GM06990 (cell line): ENCODE data around the gene TENM3.

Experiments used
- DNase-seq: peaks from one replicate; pipeline ENCODE4 v3.0.0-alpha.2; 2011; ENCODE audit not compliant: insufficient read length; ENCODE audit errors: extremely low read depth
- H3K27me3 ChIP-seq: replicated peaks from 2 replicates; pipeline ENCODE4 v1.6.0; 2011; ENCODE audit warnings: low read length; ENCODE audit not compliant: control insufficient read depth, insufficient read depth
- H3K36me3 ChIP-seq: 2 replicates; pipeline ENCODE4 v1.5.1; 2011; ENCODE audit warnings: low read length; ENCODE audit not compliant: control insufficient read depth, insufficient read depth
- H3K4me3 ChIP-seq: replicated peaks from 2 replicates; pipeline ENCODE4 v1.5.1; 2011; ENCODE audit warnings: low read depth, mild to moderate bottlenecking, control low read depth, low read length
- TF ChIP-seq, protein P1 (sequence below): IDR thresholded peaks from 2 replicates; pipeline ENCODE4 v1.5.1; 2011; ENCODE audit warnings: low read length, control low read depth, mild to moderate bottlenecking, inconsistent platforms; ENCODE audit not compliant: insufficient read depth, poor library complexity, severe bottlenecking

Gene TENM3

DNA sequence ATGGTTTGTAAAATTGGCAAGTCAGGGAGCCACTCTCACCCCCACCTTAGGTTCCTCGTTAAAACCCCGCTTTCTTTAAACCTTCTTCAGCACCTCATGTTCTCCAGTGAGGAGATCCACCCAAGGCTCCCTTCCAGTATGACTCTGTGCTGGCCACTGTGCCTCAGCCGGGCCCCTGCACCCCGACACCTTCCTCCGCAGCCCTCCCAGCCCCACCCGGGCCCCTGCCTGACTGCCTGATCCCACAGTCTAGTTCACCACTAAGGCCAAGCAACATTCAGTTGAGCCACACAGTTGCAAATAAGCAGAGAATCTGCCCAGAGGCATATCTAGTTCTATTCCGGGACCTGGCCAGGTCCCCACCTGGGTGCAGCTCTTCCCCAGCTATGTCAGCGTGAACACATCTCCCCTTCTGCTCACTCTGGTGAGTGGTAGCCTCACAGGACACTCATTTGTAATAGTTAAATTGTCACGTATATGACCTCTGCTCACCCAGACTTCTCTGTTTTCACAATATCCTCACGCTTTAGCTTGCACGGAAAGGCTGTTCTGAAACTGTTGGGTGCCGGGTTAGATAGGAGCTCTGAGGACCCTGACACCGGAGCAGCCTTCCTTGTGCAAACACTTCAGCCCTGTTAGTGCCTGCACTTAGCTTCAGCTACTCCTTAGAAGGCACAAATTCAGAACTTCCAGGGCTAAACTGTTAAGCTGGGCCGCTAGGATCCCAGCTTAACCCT lies 527.2 kb downstream of the TENM3 start:
- DNase-seq: no peak
- TF ChIP-seq, protein P1, sequence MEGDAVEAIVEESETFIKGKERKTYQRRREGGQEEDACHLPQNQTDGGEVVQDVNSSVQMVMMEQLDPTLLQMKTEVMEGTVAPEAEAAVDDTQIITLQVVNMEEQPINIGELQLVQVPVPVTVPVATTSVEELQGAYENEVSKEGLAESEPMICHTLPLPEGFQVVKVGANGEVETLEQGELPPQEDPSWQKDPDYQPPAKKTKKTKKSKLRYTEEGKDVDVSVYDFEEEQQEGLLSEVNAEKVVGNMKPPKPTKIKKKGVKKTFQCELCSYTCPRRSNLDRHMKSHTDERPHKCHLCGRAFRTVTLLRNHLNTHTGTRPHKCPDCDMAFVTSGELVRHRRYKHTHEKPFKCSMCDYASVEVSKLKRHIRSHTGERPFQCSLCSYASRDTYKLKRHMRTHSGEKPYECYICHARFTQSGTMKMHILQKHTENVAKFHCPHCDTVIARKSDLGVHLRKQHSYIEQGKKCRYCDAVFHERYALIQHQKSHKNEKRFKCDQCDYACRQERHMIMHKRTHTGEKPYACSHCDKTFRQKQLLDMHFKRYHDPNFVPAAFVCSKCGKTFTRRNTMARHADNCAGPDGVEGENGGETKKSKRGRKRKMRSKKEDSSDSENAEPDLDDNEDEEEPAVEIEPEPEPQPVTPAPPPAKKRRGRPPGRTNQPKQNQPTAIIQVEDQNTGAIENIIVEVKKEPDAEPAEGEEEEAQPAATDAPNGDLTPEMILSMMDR: no peak

DNA sequence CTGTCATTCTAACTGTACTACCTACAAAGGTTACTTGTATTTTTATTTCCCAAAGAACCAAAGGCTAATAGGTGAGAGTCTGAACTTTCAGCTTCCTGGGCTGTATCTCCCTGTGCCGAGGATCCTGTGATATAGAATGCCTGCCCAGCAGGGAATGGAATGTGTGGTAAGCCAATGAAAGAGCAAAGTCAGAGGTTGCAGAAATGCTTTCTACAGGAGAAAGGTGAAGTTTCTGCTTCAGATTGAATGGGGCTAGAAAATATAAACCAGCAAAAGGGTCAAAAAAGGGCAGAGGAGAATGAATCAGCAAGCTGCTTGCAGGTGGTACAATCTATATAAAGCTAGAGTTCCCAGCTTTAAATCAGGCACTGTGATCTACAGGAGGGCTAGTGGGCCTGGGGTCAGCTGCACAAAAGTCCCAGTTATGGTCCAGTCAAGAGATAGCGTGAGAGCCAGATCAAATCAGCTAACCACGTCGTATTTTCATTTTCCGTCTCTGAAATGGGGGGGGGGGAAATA lies 527.9 kb downstream of the TENM3 start:
- Histone ChIP-seq H3K27me3 (no peaks in the 10 kb centered on the region), H3K4me3 (no peak overlapping the region), H3K36me3 (no peaks in the 10 kb centered on the region)
- TF ChIP-seq, protein P1: no peak
- no peak for DNase-seq

More for the DNA sequence above, 527.2 kb downstream of the TENM3 start:
- H3K4me3 ChIP-seq: no peak overlapping the region
- no peaks in the 10 kb centered on the region for H3K27me3 ChIP-seq
- H3K36me3 ChIP-seq: no peaks in the 10 kb centered on the region

DNA sequence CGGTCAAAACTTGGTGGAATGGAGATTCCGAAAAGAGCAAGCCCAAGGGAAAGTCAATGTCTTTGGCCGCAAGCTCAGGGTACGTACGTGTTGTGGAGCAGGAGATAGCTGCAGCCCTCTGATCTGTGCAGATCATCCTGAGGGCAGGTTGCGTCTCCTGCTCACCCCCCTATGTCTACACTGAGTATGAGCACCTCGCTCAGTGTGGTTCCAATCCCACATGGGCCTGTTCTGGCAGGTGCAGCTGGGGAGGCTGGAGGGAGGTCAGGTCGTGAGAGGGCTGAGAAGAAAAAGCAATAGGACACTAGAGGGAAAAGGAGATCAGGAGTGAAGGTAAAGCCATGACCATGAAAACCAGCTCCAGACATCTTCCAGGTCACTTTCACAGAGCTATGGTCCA lies 531.9 kb downstream of the TENM3 start:
- DNase-seq: no peak
- H3K36me3 ChIP-seq: no peaks in the 10 kb centered on the region
- no peaks in the 10 kb centered on the region for H3K27me3 ChIP-seq
- H3K4me3 ChIP-seq: no peak overlapping the region
- TF ChIP-seq, protein P1: no peak

DNA sequence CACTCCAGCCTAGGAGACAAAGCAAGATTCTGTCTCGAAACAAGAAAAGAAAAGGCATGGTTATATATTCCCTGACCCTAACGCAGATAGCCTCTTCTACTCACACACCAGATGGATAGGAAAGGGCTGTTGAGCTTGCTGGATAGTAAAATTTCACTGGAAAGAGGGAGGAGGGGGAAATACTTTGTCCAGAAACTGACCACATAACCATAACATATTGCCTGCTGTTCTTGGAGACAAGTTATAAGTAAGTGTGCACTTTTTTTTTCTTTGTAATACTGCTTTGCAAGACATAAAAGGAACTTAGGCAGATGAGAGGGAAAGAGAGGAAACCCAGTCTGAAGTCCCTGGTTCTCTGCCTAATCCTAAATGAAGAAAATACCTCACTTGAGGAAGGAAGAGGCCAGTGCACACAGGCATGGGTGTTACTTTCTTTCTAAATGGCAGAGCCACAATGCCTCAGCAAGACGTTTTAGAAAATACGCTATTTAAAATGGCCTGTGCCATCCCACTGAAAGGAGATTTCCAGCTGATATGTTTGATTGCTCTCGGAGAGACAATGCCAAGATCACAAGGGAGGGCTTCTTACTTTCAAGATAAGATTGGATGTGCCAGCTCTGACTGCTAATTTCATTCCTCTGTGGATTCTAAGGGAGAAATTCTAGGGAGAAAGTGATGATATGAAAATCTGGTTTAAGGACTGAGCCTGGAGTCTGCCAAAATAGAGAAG lies 533.3 kb downstream of the TENM3 start:
- no peaks in the 10 kb centered on the region for H3K27me3 ChIP-seq
- TF ChIP-seq, protein P1: no peak
- H3K4me3 ChIP-seq: no peak overlapping the region
- no peak for DNase-seq
- no peaks in the 10 kb centered on the region for H3K36me3 ChIP-seq

DNA sequence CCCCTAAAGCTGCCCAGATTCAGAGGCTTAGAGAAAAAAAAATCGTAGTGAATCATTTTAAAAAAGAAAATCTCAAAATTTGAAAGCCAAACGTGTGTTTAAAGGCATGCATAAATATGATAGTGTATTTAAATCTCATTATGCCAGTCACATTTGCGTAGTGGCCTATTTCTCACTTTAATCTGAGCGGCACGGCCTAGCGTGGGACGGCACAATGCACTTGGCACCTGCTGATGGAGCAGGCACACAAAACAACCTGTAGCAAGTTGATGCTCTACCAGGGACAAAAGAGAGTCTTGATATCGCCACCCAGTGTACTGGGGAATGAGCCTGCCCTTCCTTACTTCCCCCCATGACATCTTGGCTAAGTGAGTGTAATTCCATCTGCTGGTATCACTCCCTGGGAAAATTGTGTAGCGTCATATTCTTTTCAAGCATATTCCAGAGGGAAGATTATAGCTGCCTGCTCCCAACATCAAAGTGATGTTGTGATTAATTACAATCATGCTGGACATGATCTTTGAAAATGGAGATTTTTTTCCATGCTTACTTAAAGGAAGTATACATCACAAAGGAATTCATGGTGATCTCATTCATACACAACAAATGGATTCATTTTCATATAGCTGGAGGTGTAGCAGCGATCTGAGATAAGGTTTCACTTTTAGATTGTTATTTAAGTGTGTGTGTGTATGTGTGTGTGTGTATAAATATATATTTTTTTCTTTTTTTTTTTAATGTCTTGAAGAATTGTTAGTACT lies 535.2 kb downstream of the TENM3 start:
- TF ChIP-seq, protein P1: no peak
- DNase-seq: no peak
- no peaks in the 10 kb centered on the region for H3K36me3 ChIP-seq

More for the DNA sequence above, 535.2 kb downstream of the TENM3 start:
- Histone ChIP-seq H3K4me3 (no peak overlapping the region), H3K27me3 (no peaks in the 10 kb centered on the region)
